ENCODE results near the gene AMDHD2. TPM values are rescaled to one million over a fixed set of nuclear protein-coding genes. Genes with fewer than 3 reads are reported as not detected.
A peak's percentile ranks its signal among the peaks of the same experiment; 100 is the strongest.

AMDHD2 gene
- total RNA-seq, 1 donor from 2014 or later, result 61.0 TPM

- H3K36me3 Mint-ChIP-seq (ENCODE audit: unreplicated experiment), result no peaks in the 10 kb centered on the region
- peaks cover 6% of the 10 kb centered on the region for H3K27me3 Mint-ChIP-seq (ENCODE audit: unreplicated experiment)
- H3K27ac Mint-ChIP-seq (ENCODE audit: unreplicated experiment), result no peak overlapping the region
- no peak for TF ChIP-seq CTCF (IDR thresholded peaks at IDR 0.05; ENCODE audit: partially characterized antibody, unreplicated experiment)
- peaks cover 3% of the 10 kb centered on the region for H3K9me3 Mint-ChIP-seq (ENCODE audit: unreplicated experiment)
- H3K4me1 Mint-ChIP-seq (ENCODE audit: low read depth, unreplicated experiment), result peaks cover 10% of the 10 kb centered on the region
- no peak overlapping the region for H3K4me3 Mint-ChIP-seq (ENCODE audit: unreplicated experiment)
- DNase-seq, result no peak
Measured at GRCh38 chr16:2499454-2499853, 20.7 kb upstream of the AMDHD2 start.

- peaks cover 3% of the 10 kb centered on the region for H3K9me3 Mint-ChIP-seq (ENCODE audit: unreplicated experiment)
- peaks cover 6% of the 10 kb centered on the region for H3K27me3 Mint-ChIP-seq (ENCODE audit: unreplicated experiment)
- no peak for TF ChIP-seq CTCF (IDR thresholded peaks at IDR 0.05; ENCODE audit: partially characterized antibody, unreplicated experiment)
- H3K36me3 Mint-ChIP-seq (ENCODE audit: unreplicated experiment), result no peaks in the 10 kb centered on the region
- no peak overlapping the region for H3K4me3 Mint-ChIP-seq (ENCODE audit: unreplicated experiment)
- peaks cover 10% of the 10 kb centered on the region for H3K4me1 Mint-ChIP-seq (ENCODE audit: low read depth, unreplicated experiment)
- H3K27ac Mint-ChIP-seq (ENCODE audit: unreplicated experiment), result no peak overlapping the region
- no peak for DNase-seq
Measured at GRCh38 chr16:2499890-2500429, 20.2 kb upstream of the AMDHD2 start.

- peaks cover 6% of the 10 kb centered on the region for H3K27me3 Mint-ChIP-seq (ENCODE audit: unreplicated experiment)
- H3K4me1 Mint-ChIP-seq (ENCODE audit: low read depth, unreplicated experiment), result peaks cover 10% of the 10 kb centered on the region
- no peak for DNase-seq
- peaks cover 3% of the 10 kb centered on the region for H3K9me3 Mint-ChIP-seq (ENCODE audit: unreplicated experiment)
- H3K27ac Mint-ChIP-seq (ENCODE audit: unreplicated experiment), result no peak overlapping the region
- H3K36me3 Mint-ChIP-seq (ENCODE audit: unreplicated experiment), result no peaks in the 10 kb centered on the region
- no peak overlapping the region for H3K4me3 Mint-ChIP-seq (ENCODE audit: unreplicated experiment)
- no peak for TF ChIP-seq CTCF (IDR thresholded peaks at IDR 0.05; ENCODE audit: partially characterized antibody, unreplicated experiment)
Measured at GRCh38 chr16:2500430-2500917, 19.7 kb upstream of the AMDHD2 start.

- H3K36me3 Mint-ChIP-seq (ENCODE audit: unreplicated experiment), result no peaks in the 10 kb centered on the region
- H3K9me3 Mint-ChIP-seq (ENCODE audit: unreplicated experiment), result peaks cover 3% of the 10 kb centered on the region
- peak; percentile 99 for TF ChIP-seq CTCF (IDR thresholded peaks at IDR 0.05; ENCODE audit: partially characterized antibody, unreplicated experiment)
- peak overlapping the region; percentile 20 for H3K4me3 Mint-ChIP-seq (ENCODE audit: unreplicated experiment)
- H3K27me3 Mint-ChIP-seq (ENCODE audit: unreplicated experiment), result peaks cover 8% of the 10 kb centered on the region
- peak; percentile 95 for DNase-seq
- peak overlapping the region; percentile 43 for H3K27ac Mint-ChIP-seq (ENCODE audit: unreplicated experiment)
- H3K4me1 Mint-ChIP-seq (ENCODE audit: low read depth, unreplicated experiment), result peaks cover 10% of the 10 kb centered on the region
Measured at GRCh38 chr16:2500918-2501750, 19.0 kb upstream of the AMDHD2 start.

Measured in glutamatergic neuron (in vitro differentiated cells).